Tibial nerve (tissue), 4 donors: ENCODE measurements around the gene MDFI. TPM values are rescaled to one million over a fixed set of nuclear protein-coding genes. Genes with fewer than 3 reads are reported as not detected.
"Not testable (repeated sequence)": the region's sequence is repeated elsewhere in the genome, so short reads cannot be mapped to it uniquely, and the experiment has no call there.

Experiments
- DNase-seq, 2 donors: peaks; one replicate each; pipeline ENCODE4 v3.0.0-alpha.2; 2019; ENCODE audit warnings: low spot score in 2 of 2
- H3K27ac ChIP-seq, 4 donors: fragments of 200-600 bp; sonication (generic) in 3 of 4; one replicate each; pipeline ENCODE4 v1.5.1; 2017 to 2019; ENCODE audit warnings: mild to moderate bottlenecking in 1 of 4
- H3K27me3 ChIP-seq, 2 donors: fragments of 200-600 bp; sonication (generic) in 1 of 2; one replicate each; pipeline versions ENCODE4 v1.5.1 to v1.6.0; 2017 to 2019
- H3K36me3 ChIP-seq, 3 donors: fragments of 200-600 bp; sonication (generic); one replicate each; pipeline ENCODE4 v1.5.1; 2018 to 2019
- H3K4me1 ChIP-seq, 4 donors: fragments of 200-600 bp; sonication (generic) in 3 of 4; one replicate each; pipeline ENCODE4 v1.5.1; 2017 to 2019
- H3K4me3 ChIP-seq, 4 donors: fragments of 200-600 bp; sonication (generic) in 3 of 4; one replicate each; pipeline ENCODE4 v1.5.1; 2017 to 2019; ENCODE audit warnings: mild to moderate bottlenecking in 1 of 4, moderate library complexity in 1 of 4
- H3K9me3 ChIP-seq, 4 donors: fragments of 200-600 bp; sonication (generic) in 3 of 4; one replicate each; pipeline ENCODE4 v1.5.1; 2017 to 2019
- CTCF ChIP-seq, 5 experiments: fragments of 200-600 bp in 3 of 5; fragments of 450-650 bp in 2 of 5; sonication (generic) in 3 of 5; IDR thresholded peaks; one replicate each; pipeline ENCODE4 v1.5.1; 2016 to 2019; ENCODE audit warnings: antibody characterized with exemption in 5 of 5, mild to moderate bottlenecking in 3 of 5, moderate library complexity in 2 of 5
- EP300 ChIP-seq, 2 donors: sonication (generic); formaldehyde crosslinking; IDR thresholded peaks; one replicate each; pipeline ENCODE4 v1.6.1; 2017; ENCODE audit warnings: antibody characterized with exemption in 2 of 2, mild to moderate bottlenecking in 1 of 2
- POLR2A ChIP-seq, 2 donors: fragments of 450-650 bp; IDR thresholded peaks; one replicate each; pipeline ENCODE4 v1.6.1; 2017; ENCODE audit warnings: antibody characterized with exemption in 2 of 2, mild to moderate bottlenecking in 2 of 2, moderate library complexity in 2 of 2
- WGBS, 2 donors: methylation state at CpG; one replicate each; pipeline ENCODE4 v1.1.5; 2018; 5-methylcytosine and 5-hydroxymethylcytosine counted together
- total RNA-seq, 4 donors: library from RNA; depleted of rRNA; stranded (reverse); fragments of >200 nt; gene quantifications; one replicate each; pipeline ENCODE4 v1.1.0, GENCODE V29; 2016

The MDFI gene
- total RNA-seq, 4 donors from 2014 or later = 13.5 to 31.8 (median 20.7) TPM

GRCh38 chr6:41607736-41608135 lies 30.5 kb upstream of the MDFI start:
- WGBS, 2 donors = 74 to 82% methylated on average over 9 of the region's 9 CpGs
- Histone ChIP-seq H3K9me3 (no peaks in the 10 kb centered on the region), H3K4me1 (peaks cover 0 to 10% (median 3%) of the 10 kb centered on the region in 4 donors), H3K36me3 (no peaks in the 10 kb centered on the region), H3K27ac (no peak overlapping the region), H3K4me3 (no peak overlapping the region), H3K27me3 (no peaks in the 10 kb centered on the region)
- TF ChIP-seq POLR2A (IDR thresholded peaks at IDR 0.05) (no peak), EP300 (IDR thresholded peaks at IDR 0.05) (no peak), CTCF (IDR thresholded peaks at IDR 0.05) (no peak)
- no peak for DNase-seq

- no peak overlapping the region for H3K27ac ChIP-seq
- no peaks in the 10 kb centered on the region for H3K36me3 ChIP-seq
- peaks cover 0 to 2% (median 0%) of the 10 kb centered on the region in 4 donors for H3K4me1 ChIP-seq
- TF ChIP-seq CTCF (IDR thresholded peaks at IDR 0.05) = no peak
- no peak for TF ChIP-seq EP300 (IDR thresholded peaks at IDR 0.05)
- TF ChIP-seq POLR2A (IDR thresholded peaks at IDR 0.05) = no peak
- H3K27me3 ChIP-seq = no peaks in the 10 kb centered on the region
- peaks cover 0 to 6% (median 0%) of the 10 kb centered on the region in 4 donors for H3K9me3 ChIP-seq
- H3K4me3 ChIP-seq = no peak overlapping the region
- no peak for DNase-seq
- 85 to 88% methylated on average over 11 of the region's 11 CpGs for WGBS, 2 donors
These were observed 29.7 kb upstream of the MDFI start for GRCh38 chr6:41608443-41609151.

GRCh38 chr6:41614715-41615114 lies 23.6 kb upstream of the MDFI start:
- Histone ChIP-seq H3K27ac (no peak overlapping the region), H3K4me1 (no peaks in the 10 kb centered on the region), H3K4me3 (no peak overlapping the region), H3K36me3 (no peaks in the 10 kb centered on the region), H3K9me3 (peaks cover 0 to 7% (median 0%) of the 10 kb centered on the region in 4 donors), H3K27me3 (no peaks in the 10 kb centered on the region)
- TF ChIP-seq CTCF (IDR thresholded peaks at IDR 0.05) = no peak
- TF ChIP-seq POLR2A (IDR thresholded peaks at IDR 0.05) = no peak
- no peak for TF ChIP-seq EP300 (IDR thresholded peaks at IDR 0.05)
- WGBS, 2 donors = 78 to 90% methylated on average over 2 of the region's 2 CpGs
- no peak for DNase-seq

GRCh38 chr6:41615311-41615710 lies 23.0 kb upstream of the MDFI start:
- TF ChIP-seq POLR2A (IDR thresholded peaks at IDR 0.05) (no peak), CTCF (IDR thresholded peaks at IDR 0.05) (no peak), EP300 (IDR thresholded peaks at IDR 0.05) (no peak)
- no peak overlapping the region for H3K27ac ChIP-seq
- DNase-seq = no peak

GRCh38 chr6:41618598-41618997 lies 19.7 kb upstream of the MDFI start:
- H3K27me3 ChIP-seq = no peaks in the 10 kb centered on the region
- H3K36me3 ChIP-seq = no peaks in the 10 kb centered on the region
- no peak overlapping the region for H3K27ac ChIP-seq
- DNase-seq = no peak
- 75 to 82% methylated on average over 3 of the region's 3 CpGs for WGBS, 2 donors
- TF ChIP-seq EP300 (IDR thresholded peaks at IDR 0.05) (no peak), POLR2A (IDR thresholded peaks at IDR 0.05) (no peak), CTCF (IDR thresholded peaks at IDR 0.05) (no peak)
- H3K4me3 ChIP-seq = no peak overlapping the region
- H3K4me1 ChIP-seq = no peaks in the 10 kb centered on the region
- H3K9me3 ChIP-seq = peaks cover 0 to 17% (median 0%) of the 10 kb centered on the region in 4 donors

More at GRCh38 chr6:41615311-41615710, 23.0 kb upstream of the MDFI start:
- WGBS, 2 donors = 57 to 65% methylated on average over 7 of the region's 7 CpGs
- H3K4me1 ChIP-seq = no peaks in the 10 kb centered on the region
- peaks cover 0 to 8% (median 0%) of the 10 kb centered on the region in 4 donors for H3K9me3 ChIP-seq
- no peaks in the 10 kb centered on the region for H3K27me3 ChIP-seq
- H3K36me3 ChIP-seq = no peaks in the 10 kb centered on the region
- H3K4me3 ChIP-seq = no peak overlapping the region

- not testable (repeated sequence) for DNase-seq, H3K36me3 ChIP-seq, H3K27ac ChIP-seq, H3K4me3 ChIP-seq, H3K4me1 ChIP-seq, H3K27me3 ChIP-seq
- H3K9me3 ChIP-seq = peaks cover 0 to 16% (median 0%) of the 10 kb centered on the region in 4 donors
- 86 to 88% methylated on average over 4 of the region's 4 CpGs for WGBS, 2 donors
These were observed 19.1 kb upstream of the MDFI start for GRCh38 chr6:41619193-41619592.
